Thyroid gland (tissue), 4 donors: ENCODE measurements around the gene ROBO2. TPM values are rescaled to one million over a fixed set of nuclear protein-coding genes. Genes with fewer than 3 reads are reported as not detected.
A peak's percentile ranks its signal among the peaks of the same experiment; 100 is the strongest.

Experiments
- DNase-seq, 2 donors: peaks; one replicate each; pipeline ENCODE4 v3.0.0-alpha.2; 2019
- H3K27ac ChIP-seq, 3 donors: fragments of 200-600 bp; sonication (generic); 1 replicate in 2 of 3; 2 replicates in 1 of 3; pipeline ENCODE4 v1.5.1; 2016 to 2019; ENCODE audit warnings: mild to moderate bottlenecking in 1 of 3, moderate library complexity in 1 of 3
- H3K27me3 ChIP-seq: fragments of 200-600 bp; sonication (generic); one replicate; pipeline ENCODE4 v1.5.1; 2019
- H3K36me3 ChIP-seq, 2 donors: fragments of 200-600 bp; sonication (generic); one replicate each; pipeline ENCODE4 v1.5.1; 2016 to 2019
- H3K4me1 ChIP-seq, 2 donors: fragments of 200-600 bp; sonication (generic); one replicate each; pipeline ENCODE4 v1.5.1; 2017 to 2019
- H3K4me3 ChIP-seq, 3 donors: fragments of 200-600 bp; sonication (generic); replicated peaks in 1 of 3; 1 replicate in 2 of 3; 2 replicates in 1 of 3; pipeline ENCODE4 v1.5.1; 2016; ENCODE audit warnings: mild to moderate bottlenecking in 1 of 3
- H3K9me3 ChIP-seq: fragments of 200-600 bp; sonication (generic); one replicate; pipeline ENCODE4 v1.5.1; 2017
- CTCF ChIP-seq, 6 experiments: fragments of 200-600 bp in 3 of 6; fragments of 450-650 bp in 3 of 6; sonication (generic) in 3 of 6; IDR thresholded peaks; one replicate each; pipeline ENCODE4 v1.5.1; 2016 to 2019; ENCODE audit warnings: antibody characterized with exemption in 6 of 6, mild to moderate bottlenecking in 2 of 6, inconsistent platforms in 1 of 6, moderate library complexity in 1 of 6
- POLR2A ChIP-seq, 2 donors: fragments of 450-650 bp; IDR thresholded peaks; one replicate each; pipeline ENCODE4 v1.6.1; 2017; ENCODE audit warnings: antibody characterized with exemption in 2 of 2, mild to moderate bottlenecking in 2 of 2, moderate library complexity in 1 of 2
- WGBS, 2 donors: methylation state at CpG; one replicate each; pipeline ENCODE4 v1.1.5; 2017; 5-methylcytosine and 5-hydroxymethylcytosine counted together
- intact Hi-C: fragments of 100-400 bp; cut with DNase I; formaldehyde crosslinking; loops from one replicate; pipeline ENCODE4 v1.15.1; 2023
- total RNA-seq, 4 donors: library from RNA; depleted of rRNA; stranded (reverse); fragments of >200 nt; gene quantifications; one replicate each; pipeline ENCODE4 v1.2.3, GENCODE V29; 2016

ROBO2 gene
- 1 to 10 TPM in 1 of 4 donors, under 1 TPM in 1, not detected in 2; 0.56 to 1.5 TPM for total RNA-seq

GRCh38 chr3:77039606-77040171, at the start of gene ROBO2:
Gene ROBO2 (plus strand): TSS chr3:77040099. CDS start chr3:77040786, 687 bp downstream.
- peak within 1 kb of the TSS in 1 of 3 donors; percentile 13 for H3K4me3 ChIP-seq
- TF ChIP-seq POLR2A (IDR thresholded peaks at IDR 0.05): no peak
- no peak for TF ChIP-seq CTCF (IDR thresholded peaks at IDR 0.05)
- peaks cover 12 to 15% of the 10 kb centered on the region in 2 donors for H3K4me1 ChIP-seq
- no peaks in the 10 kb centered on the region for H3K9me3 ChIP-seq
- 1 to 2% methylated on average over 20 to 25 of the region's 54 CpGs for WGBS, 2 donors
- H3K27me3 ChIP-seq: peaks cover 21% of the 10 kb centered on the region
- intact Hi-C loops: loop anchor here (5.0 kb wide), 1 partner anchor 218 kb away; no protein-coding TSS in a partner anchor
- H3K27ac ChIP-seq: no peak within 1 kb of the TSS
- peak; percentile 6 to 12 for DNase-seq
- no peaks in the 10 kb centered on the region for H3K36me3 ChIP-seq

- Histone ChIP-seq H3K27ac (no peak overlapping the region), H3K9me3 (no peaks in the 10 kb centered on the region), H3K27me3 (no peaks in the 10 kb centered on the region), H3K36me3 (no peaks in the 10 kb centered on the region), H3K4me1 (peaks cover 5 to 6% of the 10 kb centered on the region in 2 donors), H3K4me3 (no peak overlapping the region)
- intact Hi-C loops: no loop called here
- 35 to 41% methylated on average over 5 of the region's 5 CpGs for WGBS, 2 donors
- TF ChIP-seq CTCF (IDR thresholded peaks at IDR 0.05) (no peak), POLR2A (IDR thresholded peaks at IDR 0.05) (no peak)
- DNase-seq: peak; percentile 10 to 15
These were observed 49.3 kb upstream of the ROBO2 start for GRCh38 chr3:76990606-76991005.

GRCh38 chr3:76991165-76991564, 48.7 kb upstream of the ROBO2 start:
- Histone ChIP-seq H3K9me3 (no peaks in the 10 kb centered on the region), H3K27ac (no peak overlapping the region), H3K4me1 (peaks cover 5 to 6% of the 10 kb centered on the region in 2 donors), H3K27me3 (no peaks in the 10 kb centered on the region), H3K4me3 (no peak overlapping the region), H3K36me3 (no peaks in the 10 kb centered on the region)
- whole genome bisulfite sequencing, 2 donors: 83 to 85% methylated on average over 3 of the region's 3 CpGs
- no peak for DNase-seq
- intact Hi-C loops: no loop called here
- TF ChIP-seq CTCF (IDR thresholded peaks at IDR 0.05) (no peak), POLR2A (IDR thresholded peaks at IDR 0.05) (no peak)

- intact Hi-C loops: no loop called here
- Histone ChIP-seq H3K4me3 (no peak overlapping the region), H3K27me3 (no peaks in the 10 kb centered on the region), H3K4me1 (no peaks in the 10 kb centered on the region), H3K27ac (no peak overlapping the region), H3K9me3 (no peaks in the 10 kb centered on the region), H3K36me3 (no peaks in the 10 kb centered on the region)
- TF ChIP-seq POLR2A (IDR thresholded peaks at IDR 0.05): no peak
- TF ChIP-seq CTCF (IDR thresholded peaks at IDR 0.05): no peak
- WGBS, 2 donors: 77 to 79% methylated on average over 2 of the region's 2 CpGs
- no peak for DNase-seq
These were observed 42.2 kb upstream of the ROBO2 start for GRCh38 chr3:76997733-76998132.

GRCh38 chr3:76998555-76998954, 41.3 kb upstream of the ROBO2 start:
- H3K4me1 ChIP-seq: no peaks in the 10 kb centered on the region
- no peaks in the 10 kb centered on the region for H3K36me3 ChIP-seq
- no peaks in the 10 kb centered on the region for H3K27me3 ChIP-seq
- no peaks in the 10 kb centered on the region for H3K9me3 ChIP-seq
- WGBS, 2 donors: 75 to 80% methylated on average over 3 of the region's 3 CpGs
- intact Hi-C loops: no loop called here
- H3K4me3 ChIP-seq: no peak overlapping the region
- no peak overlapping the region for H3K27ac ChIP-seq
- no peak for TF ChIP-seq CTCF (IDR thresholded peaks at IDR 0.05)
- TF ChIP-seq POLR2A (IDR thresholded peaks at IDR 0.05): no peak
- no peak for DNase-seq
